ENCODE results near the gene WDR49.

GRCh38 chr3:167668651-167669050 lies 14.9 kb upstream of the WDR49 start:
- no peak for TF ChIP-seq CTCF (IDR thresholded peaks at IDR 0.05; ENCODE audit: insufficient read depth, low read depth, low read length)
- no peak for TF ChIP-seq EZH2 (IDR thresholded peaks at IDR 0.05; ENCODE audit: insufficient read depth, low read length)

All from astrocyte (in vitro differentiated cells and primary cell).